NCI-H2196 (cell line): ENCODE data around the gene RAP2A.
A peak's percentile ranks its signal among the peaks of the same experiment; 100 is the strongest.

Experiments used
- DNase-seq: peaks from one replicate; lab custom pipeline; 2025; ENCODE audit not compliant: unreplicated experiment; lab: John Stamatoyannopoulos, UW

Gene RAP2A

DNA sequence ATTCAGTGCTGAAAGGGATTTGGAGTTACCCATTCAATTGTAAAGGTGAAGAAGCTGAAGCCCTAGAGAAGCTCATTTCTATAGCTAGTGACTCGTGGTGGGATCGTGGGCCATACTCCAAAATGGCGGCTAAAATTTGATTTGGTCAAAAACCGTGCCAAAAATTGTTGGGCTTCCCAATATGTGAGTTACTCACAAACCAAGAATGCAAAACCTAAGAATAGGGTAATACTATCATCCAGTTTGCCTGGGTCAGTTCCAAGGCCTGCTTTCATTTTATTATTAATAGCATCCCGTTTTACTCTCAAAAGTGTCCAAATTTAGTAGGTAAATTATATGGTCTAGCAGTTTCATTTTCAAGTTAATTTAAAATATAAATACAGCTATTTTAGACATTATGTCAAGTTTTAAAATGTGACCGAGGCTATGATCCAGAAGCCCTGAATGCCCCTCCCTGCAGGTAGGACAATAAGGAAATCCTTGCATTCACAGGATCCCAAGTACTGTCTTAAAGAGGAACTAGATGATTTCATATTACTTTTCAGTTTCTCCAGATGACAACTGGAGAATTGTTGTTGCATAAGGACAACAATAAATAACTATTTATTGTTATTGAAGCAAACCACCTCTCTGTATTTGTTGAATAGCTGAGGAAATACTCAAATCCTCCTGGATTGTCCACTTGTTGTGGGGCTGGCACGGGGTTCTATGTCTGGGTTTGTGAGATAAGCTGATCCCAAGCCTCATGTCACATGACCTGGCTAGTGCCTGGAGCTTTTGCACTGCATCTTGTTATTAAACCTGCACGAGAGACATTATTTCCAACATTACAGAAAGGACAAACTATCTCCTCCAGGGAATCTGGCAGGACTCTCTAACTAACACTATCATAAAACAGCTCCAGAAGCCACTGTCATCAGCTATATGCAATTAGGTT lies 11.6 kb upstream of the RAP2A start:
- DNase-seq, result no peak

DNA sequence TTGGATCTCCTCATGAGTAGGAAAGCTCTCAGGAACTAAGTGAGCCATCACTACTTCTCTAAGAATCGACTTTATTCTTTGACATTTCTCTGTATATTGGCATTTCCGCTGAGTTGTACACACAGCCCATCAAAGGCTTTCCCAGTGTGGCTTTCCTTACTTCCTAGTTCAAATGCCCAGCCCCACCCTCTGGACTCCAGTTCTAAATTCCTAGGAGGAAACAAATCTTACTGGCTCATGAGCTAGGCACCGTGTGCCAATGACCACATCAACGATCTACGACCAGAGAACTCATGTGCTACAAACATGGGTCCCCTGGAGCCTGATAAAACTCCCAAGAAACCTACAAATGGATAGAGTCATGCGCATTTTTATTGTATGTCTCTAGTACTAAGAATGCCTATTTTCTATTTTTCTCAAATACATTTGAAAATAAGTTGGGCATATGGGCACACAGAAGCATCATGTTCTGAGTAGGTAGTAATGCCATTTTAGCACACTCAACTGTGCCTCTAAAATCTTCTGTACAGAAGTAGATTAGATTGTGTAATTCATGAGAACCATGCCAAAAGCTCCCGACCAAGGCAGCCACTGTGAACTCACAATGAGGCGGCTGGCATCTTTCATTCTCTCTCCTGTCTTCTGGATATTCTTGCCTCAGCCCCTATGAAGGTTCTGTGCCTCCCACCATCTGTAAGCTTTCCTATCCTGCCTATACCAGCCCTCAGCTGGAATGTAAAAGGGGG lies 10.5 kb upstream of the RAP2A start:
- no peak for DNase-seq

DNA sequence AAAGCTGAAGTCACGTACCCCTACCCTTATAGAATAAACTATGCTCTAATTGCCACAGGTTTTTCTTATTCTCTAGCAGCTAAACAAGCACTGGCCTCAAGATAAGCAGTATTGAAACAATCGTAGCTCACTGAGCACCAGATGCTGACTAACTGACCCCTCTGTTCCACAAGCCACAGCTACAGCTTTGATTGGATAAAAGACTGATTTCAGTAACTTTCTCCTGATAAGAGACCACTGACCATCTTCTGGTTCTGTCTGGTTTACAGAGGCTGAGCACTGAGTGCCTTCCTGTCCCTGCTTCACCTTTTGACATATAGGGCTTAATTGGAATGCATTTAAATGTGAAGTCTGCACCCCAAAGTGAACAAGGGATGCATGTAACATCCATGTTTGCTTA lies 8.4 kb upstream of the RAP2A start:
- DNase-seq, result no peak

GRCh38 chr13:97426695-97427094 lies 7.3 kb upstream of the RAP2A start:
- DNase-seq, result no peak

GRCh38 chr13:97429681-97430081 lies 4.3 kb upstream of the RAP2A start:
- DNase-seq, result no peak

- DNase-seq, result no peak
Observed at GRCh38 chr13:97430296-97430695, 3.7 kb upstream of the RAP2A start.

DNA sequence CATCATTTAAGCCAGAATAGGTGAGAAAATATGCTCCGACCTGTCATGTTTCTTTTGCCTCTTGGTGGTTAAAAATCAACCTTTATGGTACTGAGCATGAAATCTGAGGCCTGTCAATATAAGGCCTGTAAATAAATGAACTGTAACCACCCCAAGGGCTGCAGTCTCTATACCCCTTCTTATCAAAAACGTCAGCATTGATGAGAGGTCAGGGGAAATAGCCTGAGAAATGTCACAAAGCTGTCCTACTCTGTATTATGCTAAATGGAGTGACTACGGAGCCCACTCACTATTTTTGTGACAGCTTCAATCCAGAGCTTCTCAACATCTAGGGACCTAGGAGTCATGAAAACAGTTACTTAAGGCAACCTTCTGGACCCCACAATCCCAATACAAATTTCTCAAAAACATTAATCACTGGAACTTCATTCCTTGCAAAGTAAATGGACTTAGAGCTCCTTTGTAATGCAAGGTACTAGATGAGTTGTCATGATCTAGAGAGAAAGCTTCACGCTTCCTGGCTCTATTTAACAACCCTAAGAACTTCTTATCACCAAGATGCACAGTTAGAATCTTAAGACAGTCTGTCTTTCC lies 2.7 kb upstream of the RAP2A start:
- no peak for DNase-seq

DNA sequence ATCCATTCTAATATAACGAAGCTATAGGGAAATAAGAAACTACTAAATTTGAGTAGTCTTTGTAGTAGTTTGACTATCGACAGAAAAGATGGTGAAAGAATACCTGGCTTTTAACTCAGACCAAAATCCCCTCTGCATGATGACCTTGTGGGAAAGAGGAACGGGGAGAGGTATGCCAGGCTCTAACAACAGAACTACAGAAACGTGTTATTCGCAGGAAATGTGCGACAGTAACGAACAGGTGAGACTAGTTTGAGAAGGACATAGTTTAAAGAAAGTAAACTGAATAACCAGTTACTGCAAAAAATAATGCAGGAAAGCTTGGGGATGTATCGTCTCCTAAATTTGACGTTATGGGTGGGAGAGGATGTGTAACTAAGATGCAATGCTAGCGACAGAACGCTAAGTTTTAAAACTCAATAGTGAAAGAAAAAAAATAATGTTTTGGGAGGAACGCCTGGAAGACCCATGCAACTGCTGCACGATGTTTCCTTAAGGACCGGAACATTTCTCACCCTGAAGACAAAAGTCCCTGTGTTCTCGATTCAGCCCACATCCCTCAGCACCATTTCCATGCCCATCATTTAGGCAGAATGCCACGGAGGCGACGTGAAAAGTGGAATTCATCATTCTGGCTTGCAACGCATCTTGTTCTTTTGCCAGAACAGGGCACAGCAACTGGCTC lies 1.6 kb upstream of the RAP2A start:
- DNase-seq, result no peak

DNA sequence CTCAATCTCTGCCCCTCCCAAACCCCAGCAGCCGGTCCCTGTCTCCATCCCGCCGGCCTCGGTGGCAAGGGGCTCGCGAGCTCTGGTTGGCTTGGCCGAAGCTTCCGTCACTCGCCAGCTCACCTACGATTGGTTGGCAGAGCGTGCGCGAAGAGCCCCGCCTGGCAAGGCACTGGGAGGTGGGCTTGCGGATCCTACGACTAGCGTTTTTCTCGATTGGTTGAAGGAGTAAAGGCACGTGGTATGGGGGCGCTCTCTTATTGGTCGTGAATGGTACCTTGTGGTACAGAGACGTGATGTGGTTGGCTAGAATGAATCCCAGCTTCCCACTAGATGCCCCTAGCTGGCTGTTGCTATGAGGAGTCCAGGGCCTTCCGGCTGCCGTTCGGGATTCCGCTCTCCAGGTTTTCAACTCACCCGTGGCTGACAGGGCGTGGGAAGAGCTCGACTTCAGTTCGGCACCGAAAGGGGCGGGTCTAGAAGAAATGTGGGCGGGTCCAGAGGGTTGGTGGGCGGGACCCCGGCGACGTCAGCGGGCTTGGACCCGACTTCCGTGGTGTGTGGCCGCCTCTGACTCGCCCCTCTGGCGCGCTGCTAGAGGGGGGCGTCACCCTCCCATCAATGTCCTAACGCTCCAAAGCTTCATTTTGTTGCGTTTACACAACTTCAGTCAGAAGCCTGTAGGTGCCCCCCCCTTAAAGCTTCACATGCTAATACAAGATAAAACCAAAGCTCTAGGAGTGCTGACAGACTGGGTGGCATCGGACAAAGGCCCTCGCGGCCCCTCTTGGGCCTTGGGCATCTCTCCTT lies 847 bp upstream of the RAP2A start:
- peak; percentile 98 for DNase-seq

GRCh38 chr13:97434397-97435201 lies 630 bp downstream of the RAP2A start:
- no peak for DNase-seq

- no peak for DNase-seq
Observed at GRCh38 chr13:97435323-97435722, 1.4 kb downstream of the RAP2A start.

GRCh38 chr13:97435794-97436193 lies 1.8 kb downstream of the RAP2A start:
- DNase-seq, result no peak

DNA sequence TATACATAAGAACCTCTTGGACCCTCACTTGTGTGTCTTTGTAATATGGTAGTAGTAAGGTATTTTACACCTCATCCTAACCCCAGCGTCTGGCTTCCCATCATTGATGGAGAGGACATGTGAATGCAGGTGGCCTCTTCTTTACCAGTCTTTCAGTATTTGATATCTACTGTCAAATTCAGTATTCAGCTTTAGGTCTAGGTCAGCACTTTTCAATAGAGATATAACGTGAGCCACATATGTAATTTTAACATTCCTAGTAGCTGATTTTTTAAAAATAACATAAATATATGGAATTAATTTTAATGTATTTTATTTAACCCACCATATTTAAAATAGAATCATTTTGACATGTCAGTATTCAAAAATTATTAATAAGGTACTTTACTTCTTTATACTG lies 2.9 kb downstream of the RAP2A start:
- no peak for DNase-seq

DNA sequence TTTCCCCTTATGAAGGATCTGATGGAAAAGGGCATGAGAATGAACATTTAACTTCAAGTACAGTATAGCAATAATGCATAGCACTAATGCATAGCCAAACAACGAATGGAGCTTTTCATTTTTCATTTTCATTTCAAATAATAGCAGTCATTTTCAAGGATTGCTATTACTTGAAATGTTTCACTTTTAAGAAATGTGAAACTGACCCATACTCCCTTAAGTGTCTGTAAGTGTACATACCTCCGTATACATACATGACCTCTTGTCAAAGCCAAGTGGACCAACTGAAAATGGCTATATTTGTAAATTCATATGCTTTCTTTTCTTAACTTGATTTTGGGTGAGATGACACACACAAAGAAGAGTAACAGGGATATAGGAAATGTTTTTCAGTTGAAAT lies 3.8 kb downstream of the RAP2A start:
- no peak for DNase-seq

- DNase-seq, result no peak
Observed at GRCh38 chr13:97438856-97439595, 5.1 kb downstream of the RAP2A start.

GRCh38 chr13:97440598-97441170 lies 6.7 kb downstream of the RAP2A start:
- no peak for DNase-seq

DNA sequence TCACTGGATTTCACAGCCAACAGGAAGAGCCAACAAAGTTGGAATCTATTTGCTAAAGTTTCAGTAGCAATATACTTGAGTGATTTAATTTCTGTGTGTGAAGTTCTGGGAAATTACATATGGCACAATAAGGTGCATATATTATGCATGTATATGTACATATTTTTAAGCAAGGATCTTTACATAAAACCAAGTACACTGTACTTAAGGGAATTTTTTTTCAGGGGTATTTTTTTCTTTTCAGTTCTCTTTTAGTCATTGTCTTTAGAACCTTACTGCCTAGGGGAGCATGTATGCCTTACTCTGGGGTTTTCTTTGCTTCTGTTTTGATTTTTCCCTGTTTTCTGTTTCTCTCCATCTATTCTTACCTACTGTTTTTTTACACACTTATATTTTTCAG lies 7.4 kb downstream of the RAP2A start:
- DNase-seq, result no peak

DNA sequence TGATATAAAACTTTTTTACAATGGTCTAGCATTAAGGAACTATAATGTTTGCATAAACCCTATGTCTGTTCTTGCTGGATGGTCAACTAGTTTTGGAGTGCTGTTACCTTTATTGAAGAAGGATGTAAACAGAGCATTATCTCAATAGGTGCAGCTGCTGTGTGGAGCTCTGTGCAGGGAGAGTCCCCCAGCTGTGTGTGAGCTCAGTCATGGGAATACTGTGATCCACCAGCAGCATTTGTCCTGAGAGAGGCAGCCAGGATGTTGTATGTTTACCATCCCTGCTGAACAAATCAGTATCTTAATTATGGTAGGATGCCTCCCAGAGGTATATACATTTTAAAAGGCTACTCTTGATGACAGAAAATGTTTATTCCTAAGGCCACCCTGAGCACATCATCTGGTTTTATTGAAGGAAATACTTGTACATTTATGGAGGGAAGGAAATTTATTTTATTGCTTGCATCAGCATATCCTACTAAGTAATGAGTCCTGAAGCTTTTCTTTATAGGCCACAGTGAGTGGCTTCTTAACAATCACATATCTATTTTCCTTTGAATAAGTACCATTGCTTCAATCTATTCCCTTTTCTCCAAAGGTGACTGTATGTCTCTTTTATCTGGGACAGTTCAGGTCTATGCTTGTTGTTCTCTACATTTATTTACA lies 11.7 kb downstream of the RAP2A start:
- no peak for DNase-seq
